DOHH2 (cell line): Measurements from ENCODE around the gene IRF2BP2.

Experiments
- CTCF ChIP-seq: fragments of 200-600 bp; sonication (generic); IDR thresholded peaks from one replicate; pipeline ENCODE4 v1.5.1; 2014; ENCODE audit warnings: antibody characterized with exemption, mild to moderate bottlenecking, low read depth, low read length; ENCODE audit not compliant: poor library complexity, severe bottlenecking
- EZH2phosphoT487 ChIP-seq: fragments of 200-600 bp; sonication (generic); IDR thresholded peaks from 2 replicates; pipeline ENCODE4 v1.6.1; 2017; ENCODE audit warnings: borderline replicate concordance, mild to moderate bottlenecking, antibody characterized with exemption, low read length, moderate library complexity, mixed read lengths

- TF ChIP-seq CTCF (no peak), EZH2phosphoT487 (no peak)
Observed at GRCh38 chr1:234620272-234621126, 10.5 kb upstream of the IRF2BP2 start.
